T-helper 2 cell treated with Interferon-gamma antibody and Interleukin-4, amounts not matched to agents 5 μg/mL and 100 μg/mL, for 36 hours (primary cell): ENCODE measurements around the gene DPEP3.
A peak's percentile ranks its signal among the peaks of the same experiment; 100 is the strongest.

ENCODE experiments used
- DNase-seq: peaks from one replicate; pipeline ENCODE4 v3.0.0; 2021; ENCODE audit warnings: low spot score
- H3K27ac Mint-ChIP-seq: one replicate; pipeline ENCODE4 v1.8.0; 2021; ENCODE audit warnings: mild to moderate bottlenecking, mixed read lengths
- H3K27me3 Mint-ChIP-seq: one replicate; pipeline ENCODE4 v1.8.0; 2021; ENCODE audit warnings: low read depth, mixed read lengths
- H3K36me3 Mint-ChIP-seq: one replicate; pipeline ENCODE4 v1.8.0; 2021; ENCODE audit warnings: low read depth, mixed read lengths
- H3K4me1 Mint-ChIP-seq: one replicate; pipeline ENCODE4 v1.8.0; 2021; ENCODE audit warnings: low read depth, mixed read lengths
- H3K4me3 Mint-ChIP-seq: one replicate; pipeline ENCODE4 v1.8.0; 2022; ENCODE audit warnings: mild to moderate bottlenecking, moderate library complexity, mixed read lengths
- H3K9me3 Mint-ChIP-seq: one replicate; pipeline ENCODE4 v1.8.0; 2021; ENCODE audit warnings: mixed read lengths

Gene DPEP3

GRCh38 chr16:67966549-67967182 lies 13.6 kb downstream of the DPEP3 start:
- no peak for DNase-seq
- H3K27ac Mint-ChIP-seq = peak overlapping the region; percentile 97
- H3K4me1 Mint-ChIP-seq = peaks cover 19% of the 10 kb centered on the region

GRCh38 chr16:67965668-67966548 lies 14.4 kb downstream of the DPEP3 start:
- DNase-seq = no peak
- no peaks in the 10 kb centered on the region for H3K9me3 Mint-ChIP-seq
- H3K27ac Mint-ChIP-seq = no peak overlapping the region
- peak overlapping the region; percentile 49 for H3K4me3 Mint-ChIP-seq
- H3K4me1 Mint-ChIP-seq = peaks cover 19% of the 10 kb centered on the region
- H3K36me3 Mint-ChIP-seq = peaks cover 13% of the 10 kb centered on the region
- H3K27me3 Mint-ChIP-seq = no peaks in the 10 kb centered on the region

More at GRCh38 chr16:67966549-67967182, 13.6 kb downstream of the DPEP3 start:
- Mint-ChIP-seq H3K9me3 (no peaks in the 10 kb centered on the region), H3K4me3 (peak overlapping the region; percentile 99), H3K36me3 (peaks cover 12% of the 10 kb centered on the region), H3K27me3 (no peaks in the 10 kb centered on the region)

- H3K27me3 Mint-ChIP-seq = no peaks in the 10 kb centered on the region
- H3K36me3 Mint-ChIP-seq = peaks cover 16% of the 10 kb centered on the region
- no peak overlapping the region for H3K4me3 Mint-ChIP-seq
- peaks cover 16% of the 10 kb centered on the region for H3K4me1 Mint-ChIP-seq
- H3K9me3 Mint-ChIP-seq = no peaks in the 10 kb centered on the region
- no peak for DNase-seq
- H3K27ac Mint-ChIP-seq = no peak overlapping the region
Observed at GRCh38 chr16:67964477-67965131, 15.7 kb downstream of the DPEP3 start.

- Mint-ChIP-seq H3K36me3 (peaks cover 16% of the 10 kb centered on the region), H3K4me3 (no peak overlapping the region), H3K27me3 (no peaks in the 10 kb centered on the region), H3K9me3 (no peaks in the 10 kb centered on the region), H3K4me1 (peaks cover 13% of the 10 kb centered on the region), H3K27ac (no peak overlapping the region)
- DNase-seq = no peak
Observed at GRCh38 chr16:67963662-67964321, 16.5 kb downstream of the DPEP3 start.

- H3K36me3 Mint-ChIP-seq = peaks cover 19% of the 10 kb centered on the region
- no peak for DNase-seq
- H3K27me3 Mint-ChIP-seq = no peaks in the 10 kb centered on the region
- H3K9me3 Mint-ChIP-seq = no peaks in the 10 kb centered on the region
- no peak overlapping the region for H3K4me3 Mint-ChIP-seq
- no peak overlapping the region for H3K27ac Mint-ChIP-seq
- peaks cover 13% of the 10 kb centered on the region for H3K4me1 Mint-ChIP-seq
Observed at GRCh38 chr16:67963292-67963661, 17.0 kb downstream of the DPEP3 start.

GRCh38 chr16:67962135-67962534 lies 18.2 kb downstream of the DPEP3 start:
- Mint-ChIP-seq H3K36me3 (peaks cover 22% of the 10 kb centered on the region), H3K4me3 (no peak overlapping the region), H3K27ac (no peak overlapping the region), H3K4me1 (peaks cover 8% of the 10 kb centered on the region), H3K27me3 (no peaks in the 10 kb centered on the region), H3K9me3 (no peaks in the 10 kb centered on the region)
- DNase-seq = no peak

GRCh38 chr16:67961551-67961957 lies 18.7 kb downstream of the DPEP3 start:
- Mint-ChIP-seq H3K9me3 (no peaks in the 10 kb centered on the region), H3K36me3 (peaks cover 22% of the 10 kb centered on the region), H3K27me3 (no peaks in the 10 kb centered on the region), H3K4me3 (no peak overlapping the region), H3K27ac (no peak overlapping the region), H3K4me1 (peaks cover 4% of the 10 kb centered on the region)
- DNase-seq = no peak

GRCh38 chr16:67959536-67960329 lies 20.6 kb downstream of the DPEP3 start:
- H3K4me1 Mint-ChIP-seq = no peaks in the 10 kb centered on the region
- H3K27ac Mint-ChIP-seq = peak overlapping the region; percentile 42
- H3K4me3 Mint-ChIP-seq = no peak overlapping the region
- peaks cover 19% of the 10 kb centered on the region for H3K36me3 Mint-ChIP-seq
- DNase-seq = no peak
- H3K9me3 Mint-ChIP-seq = no peaks in the 10 kb centered on the region
- no peaks in the 10 kb centered on the region for H3K27me3 Mint-ChIP-seq

- Mint-ChIP-seq H3K9me3 (no peaks in the 10 kb centered on the region), H3K4me1 (no peaks in the 10 kb centered on the region), H3K27ac (no peak overlapping the region), H3K27me3 (no peaks in the 10 kb centered on the region), H3K36me3 (peaks cover 16% of the 10 kb centered on the region), H3K4me3 (no peak overlapping the region)
- no peak for DNase-seq
Observed at GRCh38 chr16:67957622-67958021, 22.7 kb downstream of the DPEP3 start.

GRCh38 chr16:67954421-67955196 lies 25.7 kb downstream of the DPEP3 start:
- H3K36me3 Mint-ChIP-seq = peaks cover 12% of the 10 kb centered on the region
- no peak overlapping the region for H3K4me3 Mint-ChIP-seq
- no peaks in the 10 kb centered on the region for H3K4me1 Mint-ChIP-seq
- no peaks in the 10 kb centered on the region for H3K27me3 Mint-ChIP-seq
- no peak for DNase-seq
- H3K27ac Mint-ChIP-seq = peak overlapping the region; percentile 45
- no peaks in the 10 kb centered on the region for H3K9me3 Mint-ChIP-seq

- H3K4me3 Mint-ChIP-seq = no peak overlapping the region
- H3K27me3 Mint-ChIP-seq = no peaks in the 10 kb centered on the region
- H3K4me1 Mint-ChIP-seq = no peaks in the 10 kb centered on the region
- peaks cover 12% of the 10 kb centered on the region for H3K36me3 Mint-ChIP-seq
- DNase-seq = no peak
- H3K27ac Mint-ChIP-seq = no peak overlapping the region
- H3K9me3 Mint-ChIP-seq = no peaks in the 10 kb centered on the region
Observed at GRCh38 chr16:67953641-67954375, 26.5 kb downstream of the DPEP3 start.

GRCh38 chr16:67951485-67951884 lies 28.8 kb downstream of the DPEP3 start:
- no peak overlapping the region for H3K4me3 Mint-ChIP-seq
- peaks cover 11% of the 10 kb centered on the region for H3K36me3 Mint-ChIP-seq
- H3K27ac Mint-ChIP-seq = no peak overlapping the region
- H3K4me1 Mint-ChIP-seq = no peaks in the 10 kb centered on the region
- DNase-seq = no peak
- no peaks in the 10 kb centered on the region for H3K27me3 Mint-ChIP-seq
- no peaks in the 10 kb centered on the region for H3K9me3 Mint-ChIP-seq
